Activated CD8-positive, alpha-beta memory T cell treated with anti-CD3 and anti-CD28 coated beads, Interleukin-2, amount 50 U/mL, for 1 hour (primary cell): ENCODE results near the gene OR10A6.

Source experiments
- DNase-seq: peaks from one replicate; pipeline ENCODE4 v3.0.0-alpha.2; 2020; ENCODE audit errors: extremely low read depth

Gene OR10A6, protein sequence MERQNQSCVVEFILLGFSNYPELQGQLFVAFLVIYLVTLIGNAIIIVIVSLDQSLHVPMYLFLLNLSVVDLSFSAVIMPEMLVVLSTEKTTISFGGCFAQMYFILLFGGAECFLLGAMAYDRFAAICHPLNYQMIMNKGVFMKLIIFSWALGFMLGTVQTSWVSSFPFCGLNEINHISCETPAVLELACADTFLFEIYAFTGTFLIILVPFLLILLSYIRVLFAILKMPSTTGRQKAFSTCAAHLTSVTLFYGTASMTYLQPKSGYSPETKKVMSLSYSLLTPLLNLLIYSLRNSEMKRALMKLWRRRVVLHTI

DNA sequence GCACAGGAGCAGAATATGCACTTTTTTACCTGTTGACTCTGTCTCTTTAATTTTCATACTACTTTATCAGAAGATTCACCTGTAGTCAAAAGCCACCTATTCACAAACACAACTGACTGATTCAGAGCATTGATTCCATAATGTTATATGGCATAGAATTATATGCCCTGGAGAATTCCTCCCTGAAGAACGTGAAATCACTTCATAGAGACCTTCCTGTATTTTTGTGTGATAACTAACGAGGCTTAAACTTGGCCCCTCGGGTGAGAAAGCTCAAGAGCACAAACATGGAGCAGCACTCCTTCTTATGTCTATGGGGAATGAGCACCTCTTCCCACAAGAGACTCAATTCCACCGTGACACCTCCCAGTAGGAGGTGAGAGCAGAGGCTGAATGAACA lies at the start of gene OR10A6:
Gene OR10A6, minus strand, starts transcription at position 101 of the 400 bp plus-strand sequence. CDS start 2,606 bp downstream, outside the sequence.
- DNase-seq: no peak

DNA sequence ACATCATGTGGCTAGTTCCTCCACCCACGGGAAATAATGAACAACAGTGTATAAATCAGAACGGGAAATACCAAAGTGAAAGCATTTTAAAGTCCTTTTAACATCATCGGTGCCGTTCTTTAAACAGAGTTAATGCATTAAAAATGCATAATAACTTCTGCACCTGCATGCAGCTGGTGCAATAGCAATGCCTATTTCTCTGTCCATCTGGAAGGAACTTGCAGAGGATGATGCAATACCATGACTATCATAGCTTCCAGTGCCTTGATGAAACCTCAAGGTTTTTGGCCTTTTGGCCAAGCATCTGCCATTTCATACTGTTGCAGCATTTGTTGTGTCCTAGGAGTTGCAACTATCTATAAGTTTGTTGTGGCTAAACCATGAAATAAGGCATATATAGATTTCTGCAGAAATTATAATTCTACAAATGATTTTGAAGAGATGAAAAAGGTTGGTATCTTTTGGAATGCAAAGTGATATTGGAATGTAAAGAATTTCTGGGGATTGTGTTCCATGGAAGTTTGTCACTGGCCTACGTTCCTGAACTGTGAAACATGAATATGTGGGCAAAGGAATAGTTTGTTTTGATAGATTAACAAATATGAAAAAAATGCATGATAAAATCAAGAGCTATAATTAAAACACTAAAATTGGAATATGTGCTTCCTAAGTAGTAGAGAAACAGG lies 46.3 kb upstream of the OR10A6 start:
- DNase-seq: no peak

DNA sequence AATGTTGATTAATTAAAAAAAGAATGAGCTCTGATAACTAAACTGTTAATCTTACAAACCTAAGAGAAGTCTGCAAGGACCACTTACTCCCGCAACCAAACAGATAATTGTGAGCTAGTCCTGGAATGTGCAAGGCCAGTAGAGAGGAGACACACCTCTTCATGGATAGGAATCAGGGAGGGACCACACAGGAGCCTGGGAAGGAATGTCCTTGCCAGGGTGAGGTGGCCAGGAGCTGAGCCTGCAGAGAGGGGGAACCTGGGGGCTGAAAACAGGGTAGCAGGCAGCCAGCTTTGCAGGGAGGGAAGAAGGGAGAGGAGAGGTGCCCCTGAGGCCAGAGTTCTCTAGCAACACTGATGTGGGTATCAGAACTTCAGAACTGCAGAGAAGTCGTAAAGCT lies 43.6 kb upstream of the OR10A6 start:
- DNase-seq: no peak

DNA sequence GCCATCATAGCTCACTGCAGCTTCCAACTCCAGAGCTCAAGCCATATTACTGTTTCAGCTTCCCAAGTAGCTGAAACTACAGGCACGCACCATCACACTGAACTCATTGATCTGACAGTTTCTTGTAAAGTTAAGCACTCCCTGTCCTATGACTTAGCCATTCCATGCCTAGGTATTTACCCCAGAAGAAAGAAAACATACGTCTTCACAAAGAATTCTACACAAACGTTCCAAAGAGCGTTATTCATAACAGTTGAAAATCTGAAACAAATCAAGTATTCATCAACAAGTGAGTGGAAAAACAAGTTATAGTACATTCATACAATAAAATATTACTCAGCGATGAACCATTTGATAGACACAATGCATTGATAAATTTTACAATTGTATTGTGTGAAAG lies 41.9 kb upstream of the OR10A6 start:
- no peak for DNase-seq

DNA sequence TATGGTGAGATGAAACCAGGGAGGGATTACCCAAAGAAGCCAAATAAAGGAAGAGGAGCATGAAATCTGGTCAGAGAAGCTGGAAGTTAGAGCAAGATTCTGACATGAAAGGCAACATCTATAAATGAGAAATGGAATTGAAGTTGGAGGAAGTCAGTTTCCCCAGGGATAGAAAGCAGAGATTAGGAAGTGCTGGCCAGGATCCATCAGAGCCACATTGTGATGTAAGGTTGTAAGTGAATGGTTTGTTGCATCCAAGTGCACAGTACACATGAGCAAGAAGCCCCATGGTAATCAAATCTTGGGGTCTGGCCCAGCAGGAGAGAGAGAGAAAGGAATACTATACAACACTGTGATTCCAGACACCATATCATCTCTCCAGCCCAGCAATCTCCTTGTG lies 40.8 kb upstream of the OR10A6 start:
- DNase-seq: no peak

DNA sequence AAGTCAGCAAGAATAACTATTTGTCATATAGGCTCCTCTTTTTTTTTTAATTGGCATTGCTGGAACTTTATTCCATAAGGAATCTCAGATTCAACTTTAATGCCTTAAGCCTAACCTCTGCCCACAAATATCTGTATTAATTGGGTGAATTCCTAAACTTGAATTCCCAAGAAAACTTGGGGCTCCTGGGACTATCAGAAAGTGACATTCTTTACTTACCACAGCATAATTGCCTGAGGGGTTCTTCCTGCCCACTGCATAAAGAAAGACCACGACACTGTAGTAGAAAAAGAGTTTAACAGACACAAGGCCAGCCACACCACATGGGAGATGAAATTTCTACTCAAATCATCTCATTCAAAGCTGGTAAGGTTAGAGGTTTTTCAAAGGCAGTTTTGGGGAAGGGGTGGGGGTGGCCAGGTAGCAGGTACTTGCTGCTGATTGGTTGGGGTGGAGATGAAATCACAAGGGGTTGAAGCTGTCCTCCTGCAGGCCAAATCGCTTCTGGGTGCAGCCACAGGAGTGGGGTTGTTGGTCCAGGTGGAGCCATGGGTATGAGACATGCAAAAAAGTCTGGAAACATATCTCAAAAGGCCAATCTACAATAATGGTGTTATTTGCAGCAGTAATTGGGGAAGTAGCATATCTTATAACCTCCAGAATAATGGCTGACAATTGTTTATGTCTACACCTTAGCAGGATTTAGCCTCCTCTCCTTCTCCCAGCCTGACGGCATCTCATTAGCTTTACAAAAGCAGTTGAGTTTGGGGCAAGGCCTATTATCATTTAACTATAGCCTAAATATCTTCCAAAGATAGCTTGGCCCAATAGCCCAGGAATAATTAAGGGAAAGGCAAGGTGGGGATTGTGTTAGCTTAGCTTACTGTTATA lies 38.9 kb upstream of the OR10A6 start:
- no peak for DNase-seq

DNA sequence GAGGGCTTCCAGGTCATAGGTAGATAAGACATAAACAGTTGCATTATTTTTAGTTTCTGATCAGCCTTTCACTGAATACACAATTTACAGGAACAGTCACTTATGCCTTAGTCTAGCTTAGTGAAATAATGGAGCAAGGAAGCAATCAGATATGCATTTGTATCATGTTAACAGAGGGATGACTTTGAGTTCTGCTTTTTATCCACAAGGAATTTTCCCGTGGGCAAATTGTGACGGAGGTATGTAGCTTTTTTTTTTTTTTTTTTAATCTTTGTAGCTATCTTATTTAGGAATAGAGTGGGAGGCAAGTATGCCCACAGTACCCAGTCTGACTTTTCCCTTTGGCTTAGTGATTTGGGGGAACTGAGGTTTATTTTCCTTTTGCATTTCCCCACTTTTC lies 37.6 kb upstream of the OR10A6 start:
- DNase-seq: no peak

DNA sequence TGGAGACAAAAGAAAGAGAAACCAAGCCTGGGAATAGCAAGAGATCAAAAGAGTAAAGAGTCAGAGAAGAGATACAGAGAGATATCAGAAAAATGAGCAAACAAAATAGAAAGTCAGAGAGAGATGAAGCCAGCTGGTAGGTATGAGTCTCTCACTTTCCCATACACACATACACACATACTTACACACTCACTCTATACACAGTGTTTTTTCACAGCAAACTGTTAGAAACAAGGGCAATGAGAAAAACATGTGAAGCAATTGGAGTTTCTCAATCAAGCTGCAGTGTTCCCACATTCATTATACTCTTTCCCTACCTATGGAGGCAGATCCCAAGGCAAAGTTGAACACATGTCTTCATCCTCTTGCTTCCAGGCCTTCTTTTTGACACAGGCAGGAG lies 36.8 kb upstream of the OR10A6 start:
- DNase-seq: no peak

DNA sequence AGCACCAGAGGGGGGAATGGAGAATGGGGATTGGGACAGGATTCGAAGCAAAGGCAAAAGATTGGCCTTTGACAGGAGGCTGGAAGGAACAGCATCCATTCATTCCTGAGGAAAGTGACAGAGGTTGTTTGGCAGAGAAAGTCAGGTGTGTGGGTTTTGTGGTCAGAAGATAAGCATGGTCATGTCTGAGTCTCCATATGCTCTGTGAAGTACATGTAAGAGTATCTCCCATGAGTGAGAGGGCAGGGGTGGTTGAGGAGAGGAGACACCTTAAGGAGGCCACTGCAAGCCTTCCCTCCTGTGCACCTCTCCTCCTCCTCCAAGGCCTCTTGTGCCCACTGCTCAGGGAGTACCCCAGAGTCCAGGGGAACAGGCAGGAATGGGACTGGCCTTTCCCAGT lies 36.0 kb upstream of the OR10A6 start:
- DNase-seq: no peak

DNA sequence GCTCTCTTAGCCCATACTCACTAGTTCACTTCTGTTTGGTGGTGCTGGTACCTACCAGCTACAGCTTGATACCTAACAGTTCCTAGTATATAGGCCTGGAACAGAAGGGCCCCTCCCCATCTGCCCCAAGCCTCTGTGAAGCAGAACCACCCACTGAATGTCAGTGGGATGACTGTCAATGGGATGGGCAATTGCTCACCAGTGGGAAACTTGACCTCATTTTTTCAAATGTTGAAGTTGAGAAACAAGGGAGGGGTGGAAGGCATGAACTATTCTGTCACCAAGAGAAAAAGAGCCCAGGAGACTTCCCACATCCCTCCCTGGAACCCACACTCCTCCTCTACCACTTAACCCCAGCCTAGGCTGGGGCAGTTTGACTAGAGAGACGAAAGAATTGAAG lies 34.3 kb upstream of the OR10A6 start, which contains the start of gene NLRP10:
Gene NLRP10, minus strand, starts transcription at position 62 of the 400 bp plus-strand sequence. CDS start 1,952 bp downstream, outside the sequence.
- DNase-seq: no peak

DNA sequence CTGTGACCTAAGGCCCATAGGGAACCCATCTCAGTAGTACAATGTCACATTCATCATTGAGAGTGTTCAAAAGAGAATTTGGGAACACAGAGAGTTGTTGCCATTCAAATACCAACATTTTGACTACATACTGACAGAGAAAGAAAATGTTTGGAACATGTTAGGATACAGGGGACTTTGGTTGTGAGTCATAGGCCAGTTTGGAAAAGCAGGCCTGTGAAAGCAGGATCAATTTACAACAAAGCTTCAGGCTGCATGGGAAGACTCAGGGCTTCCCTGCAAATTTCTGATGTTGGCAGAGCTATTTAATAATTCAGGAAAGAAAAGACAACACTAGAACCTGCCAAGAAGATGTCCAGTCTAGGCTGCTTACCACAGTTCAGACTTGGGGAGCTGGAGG lies 33.8 kb upstream of the OR10A6 start:
- no peak for DNase-seq

DNA sequence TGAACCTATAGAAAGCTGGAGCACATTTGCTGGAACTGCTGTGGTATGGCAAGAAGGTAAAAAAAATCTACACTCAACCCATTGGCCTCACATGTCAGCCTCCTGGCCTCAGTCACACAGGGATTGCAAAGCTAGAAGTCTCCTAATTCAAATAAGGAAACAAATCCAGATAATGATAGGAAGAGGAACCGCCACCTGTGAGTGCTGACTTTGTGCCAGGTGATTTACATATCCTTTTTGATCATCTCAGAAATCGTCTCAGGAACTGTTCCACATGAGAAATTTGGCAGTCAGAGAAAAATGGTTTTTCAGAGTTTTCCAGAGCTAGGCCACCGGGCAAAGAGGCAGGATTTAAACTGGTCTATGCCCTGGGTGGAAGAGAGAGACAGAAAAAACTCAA lies 33.2 kb upstream of the OR10A6 start:
- no peak for DNase-seq

DNA sequence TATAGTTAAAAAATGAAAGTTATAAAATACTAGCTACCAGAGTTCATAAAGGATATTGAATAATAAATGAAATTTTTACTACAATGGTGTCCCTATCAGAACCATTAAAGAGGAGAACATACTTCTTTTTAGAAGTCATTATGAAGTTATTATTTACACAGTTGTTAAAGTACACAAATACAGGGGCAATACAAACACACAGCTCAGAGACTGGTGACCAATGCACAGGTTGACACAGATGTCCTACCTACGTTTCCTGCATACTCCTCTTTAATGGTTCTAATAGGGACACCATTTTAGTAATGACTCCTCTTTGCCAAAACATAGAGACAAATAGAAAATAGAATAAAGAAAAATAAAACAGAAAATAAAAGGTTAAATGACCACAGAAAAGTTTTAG lies 24.1 kb upstream of the OR10A6 start:
- no peak for DNase-seq

DNA sequence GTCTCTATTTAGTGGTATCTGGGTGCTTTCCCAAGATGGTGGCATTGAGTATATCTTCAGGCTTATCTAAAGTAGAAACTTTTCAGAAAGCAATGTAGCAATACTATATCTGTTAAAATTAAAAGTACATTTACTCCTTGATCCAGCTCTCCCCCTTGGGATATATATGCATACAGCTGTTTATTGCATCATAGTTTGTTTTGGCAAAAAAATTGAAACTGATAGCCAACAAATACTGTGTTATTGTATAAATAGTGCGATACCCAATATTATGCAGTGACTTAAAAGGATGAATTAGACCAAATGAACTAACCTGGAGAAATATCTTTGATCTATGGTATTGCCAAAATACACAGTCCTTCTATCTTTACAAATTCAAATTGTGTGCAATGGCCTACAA lies 18.9 kb upstream of the OR10A6 start:
- DNase-seq: no peak

DNA sequence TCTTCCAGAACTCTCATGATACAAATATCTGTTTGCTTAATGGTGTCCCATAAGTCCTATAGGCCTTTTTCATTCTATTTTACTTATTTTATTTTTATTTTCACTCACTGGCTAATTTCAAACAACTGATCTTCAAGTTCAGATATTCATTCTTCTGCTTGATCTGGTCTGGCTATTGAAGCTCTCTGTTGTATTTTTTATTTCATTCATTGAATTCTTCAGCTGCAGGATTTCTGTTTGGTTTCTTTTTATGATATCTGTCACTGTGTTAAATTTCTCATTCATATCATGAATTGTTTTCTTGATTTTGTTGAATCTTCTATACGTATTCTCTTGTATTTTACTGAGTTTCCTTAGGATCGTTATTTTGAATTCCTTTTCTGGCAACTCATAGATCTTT lies 13.1 kb upstream of the OR10A6 start:
- no peak for DNase-seq

DNA sequence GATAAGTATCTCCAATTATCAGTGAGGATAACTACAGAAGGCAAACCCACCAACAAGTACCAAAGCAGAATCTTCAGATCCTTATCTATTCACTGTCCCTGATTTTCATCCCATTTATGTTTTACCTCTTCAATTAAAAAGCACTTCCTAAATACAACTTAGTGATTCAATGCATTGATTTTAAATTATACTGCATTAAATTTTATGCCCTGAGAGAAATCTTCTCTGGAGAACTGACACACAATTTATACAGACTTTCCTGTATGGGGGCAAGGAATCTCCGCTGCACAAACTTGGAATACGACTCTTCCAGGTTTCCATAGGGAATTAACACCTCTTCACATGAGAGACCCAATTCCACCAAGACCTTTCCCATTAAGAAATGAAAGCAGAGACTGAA lies 10.5 kb upstream of the OR10A6 start, which contains the start of gene OR10A3:
Gene OR10A3, minus strand, starts transcription at position 101 of the 400 bp plus-strand sequence. CDS start 2,188 bp downstream, outside the sequence.
- DNase-seq: no peak

DNA sequence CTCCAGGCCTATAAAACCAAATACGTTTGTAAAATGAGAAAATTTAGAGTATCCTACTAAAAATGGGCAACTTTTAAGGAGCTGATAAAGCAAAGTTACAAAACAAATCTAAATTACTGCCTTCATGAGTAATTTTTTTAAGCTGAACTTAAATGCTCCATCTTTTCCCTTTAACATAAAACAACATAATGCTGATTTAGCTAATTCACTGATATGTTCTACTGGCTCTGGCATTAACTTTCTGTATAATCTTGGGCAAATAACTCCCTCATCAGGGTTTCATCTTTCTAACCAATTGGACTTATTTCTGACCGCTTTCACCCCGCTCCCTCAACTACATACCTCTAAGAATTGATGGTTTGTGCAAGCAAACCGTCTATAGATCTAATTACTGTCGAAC lies 10.1 kb upstream of the OR10A6 start:
- no peak for DNase-seq

DNA sequence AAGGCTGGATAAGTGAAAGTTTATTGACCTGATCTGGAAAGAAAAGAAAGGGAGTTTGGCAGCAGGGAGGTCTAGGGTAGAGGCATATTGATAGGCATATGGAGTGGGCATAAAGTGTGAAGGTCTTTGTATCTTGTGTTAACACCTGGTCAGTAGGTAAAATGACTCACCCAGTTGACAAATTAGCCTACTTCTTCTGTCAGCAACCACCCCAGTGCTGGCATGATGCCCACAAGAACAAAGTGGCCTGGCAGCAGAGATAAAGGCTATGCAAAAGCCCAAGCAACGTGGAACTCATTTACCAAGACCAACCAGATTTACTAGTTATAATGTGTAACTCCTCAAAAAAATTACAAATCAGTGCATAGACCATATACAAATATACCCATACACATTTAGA lies 5.5 kb upstream of the OR10A6 start:
- DNase-seq: no peak

DNA sequence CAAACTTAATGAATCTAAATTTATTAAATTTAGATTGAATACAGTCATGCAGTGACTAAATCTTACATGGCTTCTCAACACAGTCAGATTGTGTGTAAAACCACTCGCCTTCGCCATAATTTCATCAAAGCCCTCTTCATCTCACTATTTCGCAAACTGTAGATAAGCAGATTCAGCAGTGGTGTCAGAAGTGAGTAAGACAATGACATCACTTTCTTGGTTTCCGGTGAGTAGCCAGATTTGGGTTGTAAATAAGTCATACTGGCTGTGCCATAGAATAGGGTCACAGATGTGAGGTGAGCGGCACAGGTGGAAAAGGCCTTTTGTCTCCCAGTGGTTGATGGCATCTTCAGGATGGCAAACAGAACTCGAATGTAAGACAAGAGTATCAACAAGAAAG lies 3.4 kb downstream of the OR10A6 start:
- no peak for DNase-seq

DNA sequence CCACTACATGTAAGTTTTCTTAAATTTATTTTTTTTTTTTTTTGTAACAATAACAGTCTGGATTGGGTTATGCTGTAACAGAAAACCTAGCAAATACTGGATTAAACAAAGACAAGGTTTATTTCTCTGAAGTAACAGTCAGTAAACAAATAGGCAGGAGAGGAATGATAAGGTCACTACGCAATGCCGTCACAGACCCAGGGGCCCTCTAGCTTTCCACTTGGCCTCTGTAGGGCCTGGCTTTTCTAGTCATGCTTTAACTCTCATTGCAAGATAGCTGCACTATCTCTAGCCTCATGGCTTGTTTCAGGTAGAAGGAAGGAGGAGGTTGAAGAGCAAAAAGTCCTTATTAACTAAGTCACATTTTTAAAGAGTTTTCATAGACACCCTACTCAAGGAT lies 6.5 kb downstream of the OR10A6 start:
- no peak for DNase-seq

DNA sequence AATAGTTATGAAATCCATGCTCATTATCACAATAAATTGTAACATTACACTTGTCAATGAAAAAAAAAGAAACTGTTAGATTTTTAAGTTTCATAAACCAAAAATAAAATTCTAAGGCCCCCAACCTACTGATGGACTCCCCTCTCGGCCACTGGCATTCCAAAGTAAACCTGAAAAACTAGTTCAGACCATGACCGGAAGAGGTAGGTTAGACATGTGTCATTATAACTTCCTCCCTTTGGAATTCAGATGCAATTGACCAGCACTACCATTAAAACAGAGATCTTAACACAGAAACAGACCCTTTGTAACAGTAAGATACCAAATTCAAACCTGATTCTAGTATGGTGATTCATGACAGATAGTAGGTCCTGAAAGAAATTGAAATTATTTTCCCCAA lies 12.9 kb downstream of the OR10A6 start:
- DNase-seq: no peak

DNA sequence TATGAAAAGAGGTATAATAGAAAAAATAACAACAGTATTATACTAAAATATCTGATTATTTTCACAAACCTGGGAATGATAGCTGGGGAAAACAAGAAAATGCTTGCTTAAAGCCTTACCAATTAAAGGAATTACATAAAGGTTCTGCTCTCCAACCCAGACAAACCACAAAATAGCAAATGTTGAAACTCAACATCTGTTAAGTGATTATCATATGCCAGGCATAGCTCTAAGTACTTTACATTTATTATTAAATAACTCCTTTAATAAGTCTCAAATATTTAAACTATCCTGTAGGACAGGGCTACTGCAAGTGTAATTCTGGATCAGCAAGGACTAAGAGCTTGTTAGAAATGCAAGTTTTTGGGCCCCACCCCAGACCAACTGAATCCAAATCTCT lies 20.1 kb downstream of the OR10A6 start:
- no peak for DNase-seq
